ENCODE results near the gene CAPSL.

DNA sequence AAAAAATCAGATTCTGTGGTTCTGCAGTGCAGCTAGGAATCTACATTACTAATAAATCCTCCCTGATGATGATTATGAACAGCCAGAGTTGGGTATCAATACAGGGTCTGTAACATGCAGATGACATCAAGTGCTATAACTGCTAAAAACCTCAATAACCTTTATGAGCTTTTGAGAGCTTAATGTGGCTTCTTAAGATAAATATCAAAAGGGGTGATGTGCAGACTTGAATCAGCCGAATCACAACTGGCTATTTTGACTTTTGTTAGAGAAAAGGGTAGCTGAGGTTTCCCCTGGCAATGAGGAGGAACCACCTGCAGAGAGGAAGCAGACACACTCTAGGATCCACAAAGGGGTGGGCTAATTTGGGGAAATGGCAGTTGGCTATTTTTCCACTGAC is 30.2 kb downstream of the CAPSL start:
- TF ChIP-seq CTCF (IDR thresholded peaks at IDR 0.05; ENCODE audit: low read depth, low read length) (no peak), EZH2phosphoT487 (IDR thresholded peaks at IDR 0.05; ENCODE audit: low read depth) (no peak)

Measured in OCI-LY3 (cell line).